Colonic mucosa (tissue), 4 donors: Measurements from ENCODE around the gene ANKRD6. TPM values are rescaled to one million over a fixed set of nuclear protein-coding genes. Genes with fewer than 3 reads are reported as not detected.

ENCODE experiments used
- DNase-seq: peaks from one replicate; pipeline ENCODE4 v3.0.0-alpha.2; 2020
- H3K27ac ChIP-seq: fragments of 200-600 bp; one replicate; pipeline ENCODE4 v1.8.0; 2021
- H3K27me3 ChIP-seq: fragments of 200-600 bp; one replicate; pipeline ENCODE4 v1.8.0; 2021
- H3K36me3 ChIP-seq: fragments of 200-600 bp; one replicate; pipeline ENCODE4 v1.8.0; 2021
- H3K4me1 ChIP-seq: fragments of 200-600 bp; one replicate; pipeline ENCODE4 v1.8.0; 2021; ENCODE audit warnings: mild to moderate bottlenecking
- H3K4me3 ChIP-seq: fragments of 200-600 bp; one replicate; pipeline ENCODE4 v1.8.0; 2021
- H3K9ac ChIP-seq, 2 donors: one replicate each; pipeline ENCODE4 v1.7.0; 2013; ENCODE audit warnings: control low read depth in 2 of 2, low read depth in 2 of 2, low read length in 2 of 2
- H3K9me3 ChIP-seq: fragments of 200-600 bp; one replicate; pipeline ENCODE4 v1.8.0; 2021
- intact Hi-C: fragments of 100-400 bp; cut with DNase I; formaldehyde crosslinking; loops from one replicate; pipeline ENCODE4 v1.14.1; 2022
- total RNA-seq, 2 donors: library from RNA; stranded (reverse); fragmentation: NEBNext Ultra II Directional in 1 of 2; extraction: Animal tissue kit (Norgen Biotek cat#: 25700) in 1 of 2; gene quantifications; one replicate each; pipeline ENCODE4 v1.2.1, GENCODE V29; 2021
- TF ChIP-seq, protein P1 (sequence below): fragments of 200-600 bp; IDR thresholded peaks from one replicate; pipeline ENCODE4 v1.8.0; 2022; ENCODE audit warnings: antibody characterized with exemption, mild to moderate bottlenecking
- donor health status: healthy.
- donor health status: DM: no; HTN: no; CAD: no.
- donor health status: DM: no; HTN: no; CAD: no.

ANKRD6 gene
- total RNA-seq, 2 donors from 2014 or later, result 1.6 to 3.1 TPM

DNA sequence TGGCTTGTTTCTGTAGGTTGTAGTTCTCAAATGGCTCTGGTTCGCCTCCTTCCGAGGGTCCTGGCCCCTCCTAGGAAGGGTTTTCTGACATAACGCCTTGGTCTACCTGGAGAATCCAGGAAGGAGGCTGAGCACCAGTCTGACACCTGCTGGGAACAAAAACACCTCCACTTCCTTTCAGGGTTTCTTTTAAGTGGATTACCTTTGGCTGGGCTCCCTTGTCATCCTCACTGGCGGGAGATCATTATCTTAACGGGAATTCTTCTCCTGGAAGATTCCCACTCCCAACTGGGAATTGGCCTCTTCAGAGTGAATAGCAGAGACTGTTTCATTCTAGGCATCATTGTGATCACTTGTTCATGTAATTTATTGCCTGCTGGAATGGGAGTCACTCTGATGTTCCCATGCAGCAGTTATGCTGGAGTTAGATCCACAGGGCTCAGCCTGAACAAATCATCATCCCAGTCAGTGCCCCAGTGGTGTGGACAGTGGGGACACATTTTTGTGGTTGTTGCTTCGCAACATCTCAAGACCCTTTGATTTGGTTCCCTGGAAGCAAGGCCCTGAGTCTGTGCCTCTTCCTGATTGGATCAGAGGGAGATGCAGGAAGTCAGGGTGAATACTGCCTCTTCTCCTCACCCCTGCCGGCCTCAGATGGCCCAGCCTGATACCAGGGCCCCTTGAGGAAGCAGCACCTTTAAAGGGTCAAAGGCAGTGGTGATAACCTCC, 156.5 kb downstream of the ANKRD6 start:
- Histone ChIP-seq H3K9me3 (no peaks in the 10 kb centered on the region), H3K27ac (no peak overlapping the region), H3K9ac (no peak overlapping the region), H3K27me3 (no peaks in the 10 kb centered on the region), H3K4me3 (no peak overlapping the region), H3K4me1 (no peaks in the 10 kb centered on the region), H3K36me3 (no peaks in the 10 kb centered on the region)
- intact Hi-C loops, result no loop called here
- TF ChIP-seq, protein P1, sequence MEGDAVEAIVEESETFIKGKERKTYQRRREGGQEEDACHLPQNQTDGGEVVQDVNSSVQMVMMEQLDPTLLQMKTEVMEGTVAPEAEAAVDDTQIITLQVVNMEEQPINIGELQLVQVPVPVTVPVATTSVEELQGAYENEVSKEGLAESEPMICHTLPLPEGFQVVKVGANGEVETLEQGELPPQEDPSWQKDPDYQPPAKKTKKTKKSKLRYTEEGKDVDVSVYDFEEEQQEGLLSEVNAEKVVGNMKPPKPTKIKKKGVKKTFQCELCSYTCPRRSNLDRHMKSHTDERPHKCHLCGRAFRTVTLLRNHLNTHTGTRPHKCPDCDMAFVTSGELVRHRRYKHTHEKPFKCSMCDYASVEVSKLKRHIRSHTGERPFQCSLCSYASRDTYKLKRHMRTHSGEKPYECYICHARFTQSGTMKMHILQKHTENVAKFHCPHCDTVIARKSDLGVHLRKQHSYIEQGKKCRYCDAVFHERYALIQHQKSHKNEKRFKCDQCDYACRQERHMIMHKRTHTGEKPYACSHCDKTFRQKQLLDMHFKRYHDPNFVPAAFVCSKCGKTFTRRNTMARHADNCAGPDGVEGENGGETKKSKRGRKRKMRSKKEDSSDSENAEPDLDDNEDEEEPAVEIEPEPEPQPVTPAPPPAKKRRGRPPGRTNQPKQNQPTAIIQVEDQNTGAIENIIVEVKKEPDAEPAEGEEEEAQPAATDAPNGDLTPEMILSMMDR, result no peak
- DNase-seq, result no peak

DNA sequence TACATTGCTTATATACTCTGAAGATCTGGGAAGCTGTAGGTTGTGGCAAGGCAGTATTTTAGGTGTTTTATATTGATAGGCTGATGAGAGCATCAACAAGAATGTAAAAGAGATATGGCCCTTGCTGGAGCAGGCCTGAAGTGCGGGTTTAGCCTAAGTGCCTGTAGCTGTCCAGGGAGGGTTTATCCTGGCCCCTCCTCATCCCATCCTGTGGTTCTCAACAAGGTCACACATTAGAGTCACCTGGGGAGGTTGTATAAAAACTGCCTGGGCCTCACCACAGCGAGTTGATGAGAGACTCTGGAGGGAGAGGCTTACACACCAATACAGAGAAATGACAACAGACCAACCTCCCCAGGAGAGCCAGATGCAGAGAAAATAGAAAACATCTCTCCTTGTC, 157.2 kb downstream of the ANKRD6 start:
- no peak overlapping the region for H3K27ac ChIP-seq
- H3K36me3 ChIP-seq, result no peaks in the 10 kb centered on the region
- H3K27me3 ChIP-seq, result no peaks in the 10 kb centered on the region
- TF ChIP-seq, protein P1, result no peak
- H3K4me3 ChIP-seq, result no peak overlapping the region
- H3K9me3 ChIP-seq, result no peaks in the 10 kb centered on the region
- no peak for DNase-seq
- no peaks in the 10 kb centered on the region for H3K4me1 ChIP-seq
- intact Hi-C loops, result no loop called here
- no peak overlapping the region for H3K9ac ChIP-seq

DNA sequence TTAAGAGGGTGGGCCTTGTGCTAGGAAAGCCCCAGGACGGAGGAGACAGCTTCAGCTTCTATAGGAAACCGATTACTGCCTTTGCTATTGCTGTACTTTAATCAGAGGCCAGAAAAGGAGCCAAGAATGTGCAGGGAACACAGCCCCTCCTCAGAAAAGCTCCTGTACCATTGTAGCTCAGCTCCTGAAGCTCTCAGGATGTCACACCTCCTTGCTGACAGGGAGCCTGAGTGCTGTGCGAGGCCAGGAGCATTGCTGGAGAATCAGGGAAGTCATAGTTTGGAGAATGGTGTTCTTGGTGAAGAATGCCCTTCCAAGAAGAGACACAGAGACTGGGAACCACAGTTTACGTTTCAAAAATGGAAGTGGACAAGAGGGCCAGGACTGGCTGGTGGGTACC, 158.8 kb downstream of the ANKRD6 start:
- no peaks in the 10 kb centered on the region for H3K36me3 ChIP-seq
- H3K4me3 ChIP-seq, result no peak overlapping the region
- H3K4me1 ChIP-seq, result no peaks in the 10 kb centered on the region
- H3K27me3 ChIP-seq, result no peaks in the 10 kb centered on the region
- no peak overlapping the region for H3K9ac ChIP-seq
- intact Hi-C loops, result no loop called here
- H3K27ac ChIP-seq, result no peak overlapping the region
- DNase-seq, result no peak
- no peaks in the 10 kb centered on the region for H3K9me3 ChIP-seq
- TF ChIP-seq, protein P1, result no peak

- no peaks in the 10 kb centered on the region for H3K27me3 ChIP-seq
Measured at GRCh38 chr6:89596056-89596455, 163.1 kb downstream of the ANKRD6 start.

GRCh38 chr6:89596484-89596883, 163.5 kb downstream of the ANKRD6 start:
- no peaks in the 10 kb centered on the region for H3K36me3 ChIP-seq
- no peak for DNase-seq
- no peak overlapping the region for H3K27ac ChIP-seq
- intact Hi-C loops, result no loop called here
- no peaks in the 10 kb centered on the region for H3K4me1 ChIP-seq
- TF ChIP-seq, protein P1, result no peak
- H3K9me3 ChIP-seq, result no peaks in the 10 kb centered on the region
- no peak overlapping the region for H3K9ac ChIP-seq
- no peak overlapping the region for H3K4me3 ChIP-seq
- H3K27me3 ChIP-seq, result no peaks in the 10 kb centered on the region

More at GRCh38 chr6:89596056-89596455, 163.1 kb downstream of the ANKRD6 start:
- TF ChIP-seq, protein P1, result no peak
- no peaks in the 10 kb centered on the region for H3K9me3 ChIP-seq
- intact Hi-C loops, result no loop called here
- H3K9ac ChIP-seq, result no peak overlapping the region
- H3K4me3 ChIP-seq, result no peak overlapping the region
- no peaks in the 10 kb centered on the region for H3K36me3 ChIP-seq
- no peak for DNase-seq
- H3K4me1 ChIP-seq, result no peaks in the 10 kb centered on the region
- no peak overlapping the region for H3K27ac ChIP-seq
